ENCODE results near the gene RNU5D-1.

The RNU5D-1 gene

DNA sequence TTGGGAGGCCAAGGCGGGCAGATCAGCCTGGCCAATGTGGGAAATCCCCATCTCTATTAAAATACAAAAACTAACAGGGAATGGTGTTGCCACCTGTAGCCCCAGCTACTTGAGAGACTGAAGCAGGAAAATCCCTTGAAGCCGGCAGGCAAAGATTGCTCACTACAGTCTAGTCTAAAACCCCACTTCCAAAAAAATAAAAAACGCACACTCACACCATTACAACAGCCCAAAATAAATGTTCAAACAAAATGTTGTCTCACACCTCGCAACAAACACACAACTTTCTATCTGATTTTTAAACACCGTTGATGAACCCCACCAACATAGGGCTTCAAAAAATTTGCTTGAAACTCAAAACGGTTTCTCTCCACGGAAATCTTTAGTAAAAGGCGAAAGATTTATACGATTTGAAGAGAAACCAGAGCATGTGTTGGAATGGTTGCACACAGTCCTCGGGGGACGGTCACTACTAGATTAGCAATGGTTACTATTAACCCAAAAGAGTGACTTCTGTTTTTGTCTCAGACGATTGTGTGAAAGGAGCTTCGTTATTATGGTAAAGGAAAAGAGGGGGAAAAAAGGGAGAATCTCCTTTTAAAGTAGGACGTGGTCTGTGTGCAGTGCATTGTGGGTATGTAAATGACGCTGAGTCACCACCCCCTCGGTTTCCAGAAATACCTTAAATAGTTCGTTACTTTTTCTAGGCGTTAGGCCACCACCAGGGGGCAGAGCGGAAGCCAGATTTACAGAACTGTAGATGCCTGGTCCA, at the start of gene RNU5D-1:
Gene RNU5D-1 (minus strand): TSS at position 430 of the 772 bp plus-strand sequence.
- in situ Hi-C loops (cut with HindIII; ENCODE audit: low sequenced_read_pairs) = no loop called here
- TF ChIP-seq, protein P1, sequence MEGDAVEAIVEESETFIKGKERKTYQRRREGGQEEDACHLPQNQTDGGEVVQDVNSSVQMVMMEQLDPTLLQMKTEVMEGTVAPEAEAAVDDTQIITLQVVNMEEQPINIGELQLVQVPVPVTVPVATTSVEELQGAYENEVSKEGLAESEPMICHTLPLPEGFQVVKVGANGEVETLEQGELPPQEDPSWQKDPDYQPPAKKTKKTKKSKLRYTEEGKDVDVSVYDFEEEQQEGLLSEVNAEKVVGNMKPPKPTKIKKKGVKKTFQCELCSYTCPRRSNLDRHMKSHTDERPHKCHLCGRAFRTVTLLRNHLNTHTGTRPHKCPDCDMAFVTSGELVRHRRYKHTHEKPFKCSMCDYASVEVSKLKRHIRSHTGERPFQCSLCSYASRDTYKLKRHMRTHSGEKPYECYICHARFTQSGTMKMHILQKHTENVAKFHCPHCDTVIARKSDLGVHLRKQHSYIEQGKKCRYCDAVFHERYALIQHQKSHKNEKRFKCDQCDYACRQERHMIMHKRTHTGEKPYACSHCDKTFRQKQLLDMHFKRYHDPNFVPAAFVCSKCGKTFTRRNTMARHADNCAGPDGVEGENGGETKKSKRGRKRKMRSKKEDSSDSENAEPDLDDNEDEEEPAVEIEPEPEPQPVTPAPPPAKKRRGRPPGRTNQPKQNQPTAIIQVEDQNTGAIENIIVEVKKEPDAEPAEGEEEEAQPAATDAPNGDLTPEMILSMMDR (IDR thresholded peaks at IDR 0.05; ENCODE audit: low read depth, low read length) = peak; percentile 80
- H3K4me3 ChIP-seq (ENCODE audit: low read depth, low read length) = no peak within 1 kb of the TSS
- peak; percentile 98 for DNase-seq (ENCODE audit: low read depth, low spot score)

DNA sequence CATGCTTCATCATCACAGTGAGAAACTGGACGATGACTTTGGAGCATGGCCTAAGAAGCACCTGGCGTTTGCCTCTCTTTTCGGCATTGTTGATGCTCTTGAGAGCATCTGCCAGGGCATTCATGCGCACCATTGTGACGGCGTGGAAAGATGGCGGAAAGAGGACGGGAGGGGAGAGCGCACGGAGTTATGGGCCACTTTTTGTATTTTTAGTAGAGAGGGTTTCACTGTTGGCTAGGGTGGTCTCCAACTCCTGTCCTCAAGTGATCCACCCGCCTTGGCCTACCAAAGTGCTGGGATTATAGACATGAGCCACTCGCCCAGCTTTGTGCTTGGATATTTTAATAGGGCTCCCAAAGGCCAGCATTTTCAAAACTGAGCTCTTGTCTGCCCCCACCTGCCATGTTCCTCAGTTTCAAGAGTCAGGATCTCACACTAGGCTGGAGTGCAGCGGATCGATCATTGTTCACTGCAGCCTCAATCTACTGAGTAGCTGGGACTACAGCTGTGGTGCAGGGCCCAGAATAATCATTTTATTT, 49.7 kb upstream of the RNU5D-1 start:
- in situ Hi-C loops (cut with HindIII; ENCODE audit: low sequenced_read_pairs) = no loop called here
- H3K4me3 ChIP-seq (ENCODE audit: low read depth, low read length) = no peak overlapping the region
- TF ChIP-seq, protein P1 (IDR thresholded peaks at IDR 0.05; ENCODE audit: low read depth, low read length) = no peak
- DNase-seq (ENCODE audit: low read depth, low spot score) = no peak

DNA sequence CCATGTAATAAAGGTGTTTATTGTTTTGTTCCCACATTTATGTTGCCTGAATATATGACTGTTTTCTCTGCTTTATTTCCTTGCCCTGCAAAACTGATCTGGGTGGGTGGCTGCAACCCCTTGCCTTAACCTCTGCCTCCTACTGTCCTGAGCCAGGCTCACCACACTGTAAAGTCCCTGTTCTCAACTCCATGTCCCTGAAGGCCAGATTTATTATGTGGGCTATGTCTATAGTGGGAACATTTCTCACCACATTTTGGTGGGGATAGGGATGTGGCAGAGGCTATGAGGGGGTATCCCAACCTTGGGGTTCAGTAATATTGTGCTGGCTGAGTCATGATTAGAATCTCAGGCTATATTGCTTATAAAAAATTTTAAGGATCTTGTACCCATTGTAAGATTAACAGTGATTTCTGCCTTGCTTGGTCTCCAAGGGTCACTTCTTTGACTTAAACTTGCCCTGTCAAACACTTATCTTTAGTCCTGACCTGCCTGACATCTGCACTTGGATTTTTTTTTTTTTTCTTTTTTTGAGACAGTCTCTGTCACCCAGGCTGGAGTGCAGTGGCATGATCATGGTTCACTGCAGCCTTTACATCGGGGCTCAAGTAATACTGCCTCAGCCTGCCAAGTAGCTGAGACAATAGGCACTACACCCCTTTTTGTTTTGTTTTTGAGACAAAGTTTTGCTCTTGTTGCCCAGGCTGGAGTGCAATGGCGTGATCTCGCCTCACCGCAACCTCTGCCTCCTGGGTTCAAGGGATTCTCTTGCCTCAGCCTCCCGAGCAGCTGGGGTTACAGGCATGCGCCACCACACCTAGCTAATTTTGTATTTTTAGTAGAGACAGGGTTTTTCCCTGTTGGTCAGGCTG, 48.0 kb upstream of the RNU5D-1 start:
- in situ Hi-C loops (cut with HindIII; ENCODE audit: low sequenced_read_pairs) = no loop called here
- no peak overlapping the region for H3K4me3 ChIP-seq (ENCODE audit: low read depth, low read length)
- no peak for DNase-seq (ENCODE audit: low read depth, low spot score)
- TF ChIP-seq, protein P1 (IDR thresholded peaks at IDR 0.05; ENCODE audit: low read depth, low read length) = no peak

DNA sequence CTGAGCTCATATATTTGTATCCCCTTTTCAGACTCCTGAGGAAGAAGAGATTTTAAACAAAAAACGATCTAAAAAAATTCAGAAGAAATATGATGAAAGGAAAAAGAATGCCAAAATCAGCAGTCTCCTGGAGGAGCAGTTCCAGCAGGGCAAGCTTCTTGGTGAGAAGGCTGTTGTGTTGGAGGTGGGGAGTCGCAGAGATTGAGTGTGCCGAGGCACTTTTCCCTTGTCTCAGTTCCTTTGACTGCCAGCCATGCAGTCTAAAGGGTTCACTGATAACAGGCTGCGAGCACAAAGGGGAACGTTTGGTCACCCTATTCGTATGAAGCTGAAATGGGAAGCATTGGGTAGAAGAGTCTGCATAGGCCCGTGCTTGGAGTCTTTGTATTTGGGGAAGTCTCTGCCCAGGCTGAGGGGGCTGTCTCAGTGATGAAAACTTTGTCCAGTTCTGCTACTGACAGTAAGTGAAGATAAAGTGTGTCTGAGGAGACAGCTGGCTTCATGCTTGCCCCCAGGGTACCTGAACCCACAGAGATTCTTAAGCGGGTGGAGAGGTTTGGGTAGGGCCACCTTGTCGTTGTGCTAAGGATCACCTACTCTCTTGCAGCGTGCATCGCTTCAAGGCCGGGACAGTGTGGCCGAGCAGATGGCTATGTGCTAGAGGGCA, 47.1 kb upstream of the RNU5D-1 start:
- in situ Hi-C loops (cut with HindIII; ENCODE audit: low sequenced_read_pairs) = no loop called here
- DNase-seq (ENCODE audit: low read depth, low spot score) = no peak
- TF ChIP-seq, protein P1 (IDR thresholded peaks at IDR 0.05; ENCODE audit: low read depth, low read length) = no peak
- peak overlapping the region; percentile 97 for H3K4me3 ChIP-seq (ENCODE audit: low read depth, low read length)

DNA sequence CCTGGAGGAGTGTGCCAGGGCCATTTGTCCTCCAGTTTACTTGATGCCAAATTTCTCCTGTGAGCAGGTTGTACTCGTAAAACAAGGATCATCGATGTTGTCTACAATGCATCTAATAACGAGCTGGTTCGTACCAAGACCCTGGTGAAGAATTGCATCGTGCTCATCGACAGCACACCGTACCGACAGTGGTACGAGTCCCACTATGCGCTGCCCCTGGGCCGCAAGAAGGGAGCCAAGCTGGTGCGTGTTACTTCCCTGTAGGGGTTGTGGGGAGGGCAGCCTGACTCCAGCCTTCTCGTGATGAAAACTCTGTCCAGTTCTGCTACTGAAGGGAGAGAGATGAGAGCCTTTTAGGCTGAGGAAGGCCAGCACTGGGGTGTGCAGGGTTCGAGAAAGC, 46.6 kb upstream of the RNU5D-1 start:
- H3K4me3 ChIP-seq (ENCODE audit: low read depth, low read length) = peak overlapping the region; percentile 97
- TF ChIP-seq, protein P1 (IDR thresholded peaks at IDR 0.05; ENCODE audit: low read depth, low read length) = no peak
- no peak for DNase-seq (ENCODE audit: low read depth, low spot score)
- in situ Hi-C loops (cut with HindIII; ENCODE audit: low sequenced_read_pairs) = no loop called here

DNA sequence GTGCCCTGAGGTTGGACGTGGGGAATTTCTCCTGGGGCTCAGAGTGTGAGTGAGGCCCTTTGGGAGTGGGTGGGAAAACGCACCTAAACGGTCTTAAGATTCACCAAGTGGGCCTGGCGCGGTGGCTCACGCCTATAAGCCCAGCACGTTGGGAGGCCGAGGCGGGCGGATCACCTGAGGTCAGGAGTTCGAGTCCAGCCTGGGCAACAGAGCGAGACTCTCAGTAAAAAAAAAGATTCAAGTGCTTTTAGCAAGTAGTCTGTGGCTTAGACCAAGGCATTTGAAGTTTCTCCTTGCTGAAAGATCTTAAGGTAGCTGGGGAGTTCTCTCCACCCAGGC, 45.7 kb upstream of the RNU5D-1 start:
- TF ChIP-seq, protein P1 (IDR thresholded peaks at IDR 0.05; ENCODE audit: low read depth, low read length) = no peak
- DNase-seq (ENCODE audit: low read depth, low spot score) = no peak
- in situ Hi-C loops (cut with HindIII; ENCODE audit: low sequenced_read_pairs) = no loop called here
- peak overlapping the region; percentile 97 for H3K4me3 ChIP-seq (ENCODE audit: low read depth, low read length)
